Gastroesophageal sphincter (tissue), 4 donors: Measurements from ENCODE around the gene AKIP1. TPM values are rescaled to one million over a fixed set of nuclear protein-coding genes. Genes with fewer than 3 reads are reported as not detected.

Source experiments
- ATAC-seq: fragments of 150-250 bp; one replicate; pipeline ENCODE4 v1.9.1; 2016; ENCODE audit warnings: mild to moderate bottlenecking, moderate library complexity
- H3K27ac ChIP-seq, 4 donors: fragments of 200-600 bp; sonication (generic) in 3 of 4; 1 replicate in 3 of 4; 2 replicates in 1 of 4; pipeline ENCODE4 v1.5.1; 2016 to 2019
- H3K27me3 ChIP-seq: fragments of 200-600 bp; sonication (generic); one replicate; pipeline ENCODE4 v1.5.1; 2019
- H3K36me3 ChIP-seq, 2 donors: fragments of 200-600 bp; sonication (generic); one replicate each; pipeline ENCODE4 v1.5.1; 2019; ENCODE audit warnings: control low read depth in 1 of 2
- H3K4me1 ChIP-seq, 3 donors: fragments of 200-600 bp; sonication (generic); 1 replicate in 2 of 3; 2 replicates in 1 of 3; pipeline ENCODE4 v1.5.1; 2016 to 2019; ENCODE audit warnings: control low read depth in 2 of 3
- H3K4me3 ChIP-seq, 2 donors: fragments of 200-600 bp; sonication (generic); one replicate each; pipeline ENCODE4 v1.5.1; 2019; ENCODE audit warnings: mild to moderate bottlenecking in 1 of 2, moderate library complexity in 1 of 2
- H3K9me3 ChIP-seq, 3 donors: fragments of 200-600 bp; sonication (generic); one replicate each; pipeline ENCODE4 v1.5.1; 2017 to 2019; ENCODE audit warnings: control low read depth in 2 of 3
- CTCF ChIP-seq, 4 experiments: fragments of 200-600 bp in 2 of 4; fragments of 450-650 bp in 2 of 4; sonication (generic) in 1 of 4; IDR thresholded peaks; one replicate each; pipeline ENCODE4 v1.5.1; 2017 to 2019; ENCODE audit warnings: antibody characterized with exemption in 4 of 4, mild to moderate bottlenecking in 2 of 4, moderate library complexity in 2 of 4
- EP300 ChIP-seq: sonication (generic); formaldehyde crosslinking; IDR thresholded peaks from one replicate; pipeline ENCODE4 v1.6.1; 2017; ENCODE audit warnings: antibody characterized with exemption, mild to moderate bottlenecking
- POLR2A ChIP-seq, 2 donors: fragments of 450-650 bp; IDR thresholded peaks; one replicate each; pipeline ENCODE4 v1.6.1; 2017; ENCODE audit warnings: antibody characterized with exemption in 2 of 2, mild to moderate bottlenecking in 2 of 2, moderate library complexity in 1 of 2
- POLR2AphosphoS5 ChIP-seq: sonication (generic); formaldehyde crosslinking; IDR thresholded peaks from one replicate; pipeline ENCODE4 v1.6.1; 2017; ENCODE audit warnings: antibody characterized with exemption
- WGBS, 2 donors: methylation state at CpG; one replicate each; pipeline ENCODE4 v1.1.5; 2018; ENCODE audit warnings: low coverage in 1 of 2; 5-methylcytosine and 5-hydroxymethylcytosine counted together
- total RNA-seq, 4 donors: library from RNA; depleted of rRNA; stranded (reverse); fragments of >200 nt; gene quantifications; one replicate each; pipeline ENCODE4 v1.1.0, GENCODE V29; 2016

The AKIP1 gene
- total RNA-seq, 4 donors from 2014 or later = 31.5 to 63.9 (median 44.7) TPM

DNA sequence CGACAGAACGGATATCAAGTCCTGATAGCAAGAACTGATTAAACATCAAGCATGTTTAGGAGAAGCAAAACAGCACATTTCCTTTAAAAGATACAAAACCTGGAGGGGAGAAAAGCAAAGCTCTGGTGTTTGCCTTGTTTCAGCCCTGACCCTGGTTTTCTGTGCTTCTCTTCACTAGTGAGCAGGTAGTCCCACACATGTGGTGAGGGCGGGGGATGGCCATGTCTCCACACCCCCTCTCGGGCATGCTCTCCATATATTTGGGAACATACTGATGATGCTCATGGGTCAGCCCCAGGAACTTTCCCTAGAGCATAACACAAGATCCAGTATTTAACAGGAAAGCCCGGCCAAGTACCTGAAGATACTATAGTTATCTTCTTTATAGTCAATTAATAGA is 11.7 kb downstream of the AKIP1 start:
- no peak overlapping the region for H3K4me3 ChIP-seq
- no peak overlapping the region for H3K27ac ChIP-seq
- peaks cover 0 to 8% (median 0%) of the 10 kb centered on the region in 3 donors for H3K4me1 ChIP-seq
- no peak for TF ChIP-seq EP300
- no peak for TF ChIP-seq POLR2AphosphoS5
- no peak for TF ChIP-seq CTCF (IDR thresholded peaks at IDR 0.05)
- no peak for TF ChIP-seq POLR2A (IDR thresholded peaks at IDR 0.05)
- no peaks in the 10 kb centered on the region for H3K9me3 ChIP-seq
- H3K36me3 ChIP-seq = peaks cover 0 to 79% of the 10 kb centered on the region in 2 donors
- 83% methylated on average over 1 to 5 of the region's 5 CpGs for WGBS, 2 donors
- ATAC-seq = no peak
- H3K27me3 ChIP-seq = no peaks in the 10 kb centered on the region

- no peak for ATAC-seq
- Histone ChIP-seq H3K36me3 (peaks cover 0 to 51% of the 10 kb centered on the region in 2 donors), H3K27ac (no peak overlapping the region), H3K4me1 (no peaks in the 10 kb centered on the region), H3K9me3 (no peaks in the 10 kb centered on the region), H3K27me3 (no peaks in the 10 kb centered on the region), H3K4me3 (no peak overlapping the region)
- 89% methylated on average over 1 of the region's 5 CpGs; no CpG with 5 or more reads in 1 of the 2 donors for WGBS, 2 donors
- TF ChIP-seq CTCF (IDR thresholded peaks at IDR 0.05) = no peak
- TF ChIP-seq POLR2AphosphoS5 = no peak
- no peak for TF ChIP-seq POLR2A (IDR thresholded peaks at IDR 0.05)
- no peak for TF ChIP-seq EP300
Measured at GRCh38 chr11:8925711-8926110, 14.7 kb downstream of the AKIP1 start.

- peaks cover 0 to 46% of the 10 kb centered on the region in 2 donors for H3K36me3 ChIP-seq
- H3K4me3 ChIP-seq = no peak overlapping the region
- H3K9me3 ChIP-seq = no peaks in the 10 kb centered on the region
- no peak for ATAC-seq
- no peaks in the 10 kb centered on the region for H3K27me3 ChIP-seq
- H3K4me1 ChIP-seq = no peaks in the 10 kb centered on the region
- no peak overlapping the region for H3K27ac ChIP-seq
- 82% methylated on average over 3 of the region's 5 CpGs; no CpG with 5 or more reads in 1 of the 2 donors for WGBS, 2 donors
- TF ChIP-seq POLR2AphosphoS5 (no peak), POLR2A (IDR thresholded peaks at IDR 0.05) (no peak), CTCF (IDR thresholded peaks at IDR 0.05) (no peak), EP300 (no peak)
Measured at GRCh38 chr11:8926236-8926635, 15.2 kb downstream of the AKIP1 start.

GRCh38 chr11:8927233-8927632 is 16.2 kb downstream of the AKIP1 start:
- peaks cover 0 to 36% of the 10 kb centered on the region in 2 donors for H3K36me3 ChIP-seq
- H3K27ac ChIP-seq = no peak overlapping the region
- H3K9me3 ChIP-seq = no peaks in the 10 kb centered on the region
- WGBS, 2 donors = 67 to 69% methylated on average over 1 to 2 of the region's 5 CpGs
- no peaks in the 10 kb centered on the region for H3K27me3 ChIP-seq
- no peak for ATAC-seq
- H3K4me3 ChIP-seq = no peak overlapping the region
- TF ChIP-seq EP300 (no peak), POLR2AphosphoS5 (no peak), POLR2A (IDR thresholded peaks at IDR 0.05) (no peak), CTCF (IDR thresholded peaks at IDR 0.05) (no peak)
- H3K4me1 ChIP-seq = no peaks in the 10 kb centered on the region

GRCh38 chr11:8928205-8928604 is 17.2 kb downstream of the AKIP1 start:
- 98% methylated on average over 4 of the region's 4 CpGs for WGBS, 2 donors
- ATAC-seq = no peak

More at GRCh38 chr11:8928205-8928604, 17.2 kb downstream of the AKIP1 start:
- Histone ChIP-seq H3K4me1 (no peaks in the 10 kb centered on the region), H3K27me3 (no peaks in the 10 kb centered on the region), H3K9me3 (no peaks in the 10 kb centered on the region), H3K36me3 (peaks cover 0 to 26% of the 10 kb centered on the region in 2 donors), H3K4me3 (no peak overlapping the region), H3K27ac (no peak overlapping the region)
- TF ChIP-seq POLR2A (IDR thresholded peaks at IDR 0.05) = no peak
- TF ChIP-seq CTCF (IDR thresholded peaks at IDR 0.05) = no peak
